ENCODE data around the gene ATG13.

The ATG13 gene

GRCh38 chr11:46593550-46594373, 23.6 kb upstream of the ATG13 start, which contains the start of gene AMBRA1:
Gene AMBRA1 (minus strand): TSS chr11:46594023. CDS start chr11:46548380, 45,643 bp downstream.
- H3K4me1 ChIP-seq (ENCODE audit: control insufficient read depth in 5 of 5, insufficient read depth in 5 of 5, low read length in 5 of 5): peaks cover 7 to 40% (median 38%) of the 10 kb centered on the region in 5 donors
- H3K27ac ChIP-seq (ENCODE audit: low read depth, low read length): peak within 1 kb of the TSS; percentile 92
- no peaks in the 10 kb centered on the region for H3K9me3 ChIP-seq (ENCODE audit: control insufficient read depth in 5 of 5, low read length in 5 of 5)
- H3K27me3 ChIP-seq (ENCODE audit: control insufficient read depth in 5 of 5, insufficient read depth in 4 of 5, low read length in 5 of 5): no peaks in the 10 kb centered on the region
- H3K36me3 ChIP-seq (ENCODE audit: control insufficient read depth in 5 of 5, insufficient read depth in 5 of 5, low read length in 5 of 5): no peaks in the 10 kb centered on the region
- H3K4me3 ChIP-seq (ENCODE audit: low read depth in 1 of 5, low read length in 5 of 5): peak within 1 kb of the TSS; percentile 87 to 96 (median 95)
- H3K9ac ChIP-seq (ENCODE audit: low read length in 5 of 5): peak within 1 kb of the TSS; percentile 89 to 98 (median 95)

DNA sequence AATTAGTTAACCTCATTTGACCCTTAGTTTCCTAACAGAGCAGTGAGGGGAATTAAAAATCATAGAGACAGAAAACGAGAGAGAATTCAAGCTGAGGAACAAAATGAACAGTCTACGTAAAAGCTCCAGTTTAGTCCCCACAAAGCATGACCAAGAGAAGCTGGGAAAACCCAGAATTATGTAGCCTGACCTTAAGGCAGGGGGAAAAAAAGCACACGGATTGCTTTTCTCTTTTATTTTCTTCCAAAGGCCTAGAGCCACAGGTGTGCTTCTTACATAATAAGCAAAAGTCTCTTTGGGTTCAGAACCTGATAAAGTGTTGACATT, 23.0 kb upstream of the ATG13 start:
- Histone ChIP-seq H3K4me3 (ENCODE audit: low read depth in 1 of 5, low read length in 5 of 5) (peak overlapping the region; percentile 87 to 96 (median 95)), H3K4me1 (ENCODE audit: control insufficient read depth in 5 of 5, insufficient read depth in 5 of 5, low read length in 5 of 5) (peaks cover 7 to 40% (median 37%) of the 10 kb centered on the region in 5 donors), H3K27ac (ENCODE audit: low read depth, low read length) (peak overlapping the region; percentile 92), H3K9me3 (ENCODE audit: control insufficient read depth in 5 of 5, low read length in 5 of 5) (no peaks in the 10 kb centered on the region), H3K36me3 (ENCODE audit: control insufficient read depth in 5 of 5, insufficient read depth in 5 of 5, low read length in 5 of 5) (no peaks in the 10 kb centered on the region), H3K27me3 (ENCODE audit: control insufficient read depth in 5 of 5, insufficient read depth in 4 of 5, low read length in 5 of 5) (no peaks in the 10 kb centered on the region), H3K9ac (ENCODE audit: low read length in 5 of 5) (peak overlapping the region; percentile 71 to 98 (median 93))

- no peaks in the 10 kb centered on the region for H3K36me3 ChIP-seq (ENCODE audit: control insufficient read depth in 5 of 5, insufficient read depth in 5 of 5, low read length in 5 of 5)
- peak overlapping the region in 2 of 5 donors; percentile 95 to 96 for H3K4me3 ChIP-seq (ENCODE audit: low read depth in 1 of 5, low read length in 5 of 5)
- peak overlapping the region; percentile 92 for H3K27ac ChIP-seq (ENCODE audit: low read depth, low read length)
- H3K4me1 ChIP-seq (ENCODE audit: control insufficient read depth in 5 of 5, insufficient read depth in 5 of 5, low read length in 5 of 5): peaks cover 7 to 44% (median 39%) of the 10 kb centered on the region in 5 donors
- H3K9ac ChIP-seq (ENCODE audit: low read length in 5 of 5): peak overlapping the region in 2 of 5 donors; percentile 95 to 98
- no peaks in the 10 kb centered on the region for H3K27me3 ChIP-seq (ENCODE audit: control insufficient read depth in 5 of 5, insufficient read depth in 4 of 5, low read length in 5 of 5)
- H3K9me3 ChIP-seq (ENCODE audit: control insufficient read depth in 5 of 5, low read length in 5 of 5): no peaks in the 10 kb centered on the region
These were observed 22.6 kb upstream of the ATG13 start for GRCh38 chr11:46594785-46595184.

DNA sequence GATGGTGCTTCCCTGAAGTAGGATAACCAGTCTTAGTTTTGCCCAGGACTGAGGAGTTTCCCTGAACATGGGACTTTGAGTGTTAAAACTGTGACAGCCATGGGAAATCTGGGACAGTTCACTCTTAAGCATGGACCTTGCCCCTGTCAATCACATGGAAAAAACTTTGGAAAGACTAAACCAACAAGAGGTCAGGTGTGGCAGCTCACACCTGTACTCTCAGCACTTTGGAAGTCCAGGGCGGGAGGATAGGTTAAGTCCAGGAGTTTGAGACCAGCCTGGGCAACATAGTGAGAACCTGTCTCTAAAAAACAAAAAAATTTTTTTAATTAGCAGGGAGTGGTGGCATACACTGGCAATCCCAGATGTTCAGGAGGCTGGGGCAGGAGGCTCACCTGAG, 20.2 kb upstream of the ATG13 start:
- no peaks in the 10 kb centered on the region for H3K9me3 ChIP-seq (ENCODE audit: control insufficient read depth in 5 of 5, low read length in 5 of 5)
- H3K27ac ChIP-seq (ENCODE audit: low read depth, low read length): no peak overlapping the region
- H3K4me1 ChIP-seq (ENCODE audit: control insufficient read depth in 5 of 5, insufficient read depth in 5 of 5, low read length in 5 of 5): peaks cover 3 to 36% (median 30%) of the 10 kb centered on the region in 5 donors
- no peak overlapping the region for H3K9ac ChIP-seq (ENCODE audit: low read length in 5 of 5)
- H3K36me3 ChIP-seq (ENCODE audit: control insufficient read depth in 5 of 5, insufficient read depth in 5 of 5, low read length in 5 of 5): no peaks in the 10 kb centered on the region
- H3K4me3 ChIP-seq (ENCODE audit: low read depth in 1 of 5, low read length in 5 of 5): no peak overlapping the region
- H3K27me3 ChIP-seq (ENCODE audit: control insufficient read depth in 5 of 5, insufficient read depth in 4 of 5, low read length in 5 of 5): no peaks in the 10 kb centered on the region

GRCh38 chr11:46597609-46598219, 19.6 kb upstream of the ATG13 start:
- H3K4me3 ChIP-seq (ENCODE audit: low read depth in 1 of 5, low read length in 5 of 5): no peak overlapping the region
- no peaks in the 10 kb centered on the region for H3K9me3 ChIP-seq (ENCODE audit: control insufficient read depth in 5 of 5, low read length in 5 of 5)
- H3K27ac ChIP-seq (ENCODE audit: low read depth, low read length): no peak overlapping the region
- H3K36me3 ChIP-seq (ENCODE audit: control insufficient read depth in 5 of 5, insufficient read depth in 5 of 5, low read length in 5 of 5): no peaks in the 10 kb centered on the region
- H3K4me1 ChIP-seq (ENCODE audit: control insufficient read depth in 5 of 5, insufficient read depth in 5 of 5, low read length in 5 of 5): peaks cover 3 to 31% (median 24%) of the 10 kb centered on the region in 5 donors
- H3K27me3 ChIP-seq (ENCODE audit: control insufficient read depth in 5 of 5, insufficient read depth in 4 of 5, low read length in 5 of 5): no peaks in the 10 kb centered on the region
- H3K9ac ChIP-seq (ENCODE audit: low read length in 5 of 5): no peak overlapping the region

DNA sequence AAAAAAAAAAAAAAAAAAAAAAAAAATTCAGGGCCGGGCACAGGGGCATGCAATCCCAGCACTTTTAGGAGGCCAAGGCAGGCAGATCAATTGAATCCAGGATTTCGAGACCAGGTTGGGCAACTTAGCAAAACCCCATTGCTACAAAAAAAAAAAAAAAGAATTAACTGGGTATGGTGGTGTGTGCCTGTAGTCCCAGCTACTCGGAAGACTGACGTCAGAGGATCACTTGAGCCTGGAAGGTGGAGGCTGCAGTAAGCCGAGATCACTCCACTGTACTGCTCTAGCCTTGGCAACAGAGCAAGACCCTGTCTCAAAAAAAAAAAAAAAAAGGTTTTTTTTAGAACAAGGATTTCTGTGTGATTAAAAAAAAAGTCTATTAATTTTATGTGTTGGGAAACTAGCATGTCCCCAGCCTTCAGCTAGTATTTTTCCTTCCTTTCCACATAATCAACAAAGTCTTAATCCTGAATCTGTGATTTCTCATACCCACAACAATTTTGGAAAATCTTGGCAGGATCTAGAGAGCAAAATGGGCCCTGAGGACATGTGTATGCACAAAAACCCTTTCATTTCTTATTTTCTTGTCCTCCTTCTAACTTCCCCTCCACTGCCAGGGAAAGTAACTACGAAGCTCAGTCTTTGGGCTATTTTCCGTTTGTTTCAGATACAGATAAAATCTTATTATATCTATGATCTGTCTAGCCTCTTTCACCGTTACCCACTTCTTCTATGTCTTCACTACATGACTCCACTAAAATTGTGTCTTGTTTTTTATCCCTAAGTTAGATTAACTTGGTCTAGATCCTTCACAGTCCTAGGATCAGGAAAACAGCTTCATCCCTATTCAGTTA, 17.8 kb upstream of the ATG13 start:
- H3K4me1 ChIP-seq (ENCODE audit: control insufficient read depth in 5 of 5, insufficient read depth in 5 of 5, low read length in 5 of 5): peaks cover 0 to 18% (median 8%) of the 10 kb centered on the region in 5 donors
- H3K9me3 ChIP-seq (ENCODE audit: control insufficient read depth in 5 of 5, low read length in 5 of 5): no peaks in the 10 kb centered on the region
- no peaks in the 10 kb centered on the region for H3K27me3 ChIP-seq (ENCODE audit: control insufficient read depth in 5 of 5, insufficient read depth in 4 of 5, low read length in 5 of 5)
- H3K36me3 ChIP-seq (ENCODE audit: control insufficient read depth in 5 of 5, insufficient read depth in 5 of 5, low read length in 5 of 5): peaks cover 3 to 7% (median 6%) of the 10 kb centered on the region in 5 donors
- H3K27ac ChIP-seq (ENCODE audit: low read depth, low read length): peak overlapping the region; percentile 39
- H3K4me3 ChIP-seq (ENCODE audit: low read depth in 1 of 5, low read length in 5 of 5): no peak overlapping the region
- peak overlapping the region in 2 of 5 donors; percentile 11 to 40 for H3K9ac ChIP-seq (ENCODE audit: low read length in 5 of 5)

- Histone ChIP-seq H3K9ac (ENCODE audit: low read length in 5 of 5) (no peak overlapping the region), H3K27ac (ENCODE audit: low read depth, low read length) (peak overlapping the region; percentile 39)
These were observed 17.0 kb upstream of the ATG13 start for GRCh38 chr11:46600194-46600960.

DNA sequence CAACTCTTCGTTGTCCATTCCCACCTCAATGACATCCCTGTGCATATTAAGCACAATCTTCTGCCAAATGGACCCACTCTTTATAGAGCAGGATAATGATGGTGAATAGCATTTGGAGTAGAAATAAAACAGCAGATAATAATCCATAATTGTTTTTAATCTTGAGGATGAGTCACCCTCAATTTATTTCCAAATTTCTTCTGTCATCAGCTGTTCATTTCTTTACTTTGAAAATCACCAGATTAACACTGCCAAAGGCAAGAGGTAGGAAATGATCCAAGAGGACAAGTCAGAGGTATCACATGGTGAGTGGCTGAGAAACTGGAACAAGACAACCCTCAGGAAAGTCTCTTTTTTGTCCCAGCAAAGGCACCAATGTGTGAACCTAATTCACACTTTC, 16.2 kb upstream of the ATG13 start:
- no peaks in the 10 kb centered on the region for H3K9me3 ChIP-seq (ENCODE audit: control insufficient read depth in 5 of 5, low read length in 5 of 5)
- H3K27me3 ChIP-seq (ENCODE audit: control insufficient read depth in 5 of 5, insufficient read depth in 4 of 5, low read length in 5 of 5): no peaks in the 10 kb centered on the region
- peaks cover 3 to 7% (median 6%) of the 10 kb centered on the region in 5 donors for H3K36me3 ChIP-seq (ENCODE audit: control insufficient read depth in 5 of 5, insufficient read depth in 5 of 5, low read length in 5 of 5)
- no peak overlapping the region for H3K4me3 ChIP-seq (ENCODE audit: low read depth in 1 of 5, low read length in 5 of 5)
- peak overlapping the region; percentile 27 for H3K27ac ChIP-seq (ENCODE audit: low read depth, low read length)
- H3K9ac ChIP-seq (ENCODE audit: low read length in 5 of 5): no peak overlapping the region
- H3K4me1 ChIP-seq (ENCODE audit: control insufficient read depth in 5 of 5, insufficient read depth in 5 of 5, low read length in 5 of 5): peaks cover 0 to 15% (median 6%) of the 10 kb centered on the region in 5 donors

More at GRCh38 chr11:46600194-46600960, 17.0 kb upstream of the ATG13 start:
- H3K36me3 ChIP-seq (ENCODE audit: control insufficient read depth in 5 of 5, insufficient read depth in 5 of 5, low read length in 5 of 5): peaks cover 3 to 7% (median 6%) of the 10 kb centered on the region in 5 donors
- no peak overlapping the region for H3K4me3 ChIP-seq (ENCODE audit: low read depth in 1 of 5, low read length in 5 of 5)
- peaks cover 0 to 15% (median 6%) of the 10 kb centered on the region in 5 donors for H3K4me1 ChIP-seq (ENCODE audit: control insufficient read depth in 5 of 5, insufficient read depth in 5 of 5, low read length in 5 of 5)
- H3K9me3 ChIP-seq (ENCODE audit: control insufficient read depth in 5 of 5, low read length in 5 of 5): no peaks in the 10 kb centered on the region
- no peaks in the 10 kb centered on the region for H3K27me3 ChIP-seq (ENCODE audit: control insufficient read depth in 5 of 5, insufficient read depth in 4 of 5, low read length in 5 of 5)

DNA sequence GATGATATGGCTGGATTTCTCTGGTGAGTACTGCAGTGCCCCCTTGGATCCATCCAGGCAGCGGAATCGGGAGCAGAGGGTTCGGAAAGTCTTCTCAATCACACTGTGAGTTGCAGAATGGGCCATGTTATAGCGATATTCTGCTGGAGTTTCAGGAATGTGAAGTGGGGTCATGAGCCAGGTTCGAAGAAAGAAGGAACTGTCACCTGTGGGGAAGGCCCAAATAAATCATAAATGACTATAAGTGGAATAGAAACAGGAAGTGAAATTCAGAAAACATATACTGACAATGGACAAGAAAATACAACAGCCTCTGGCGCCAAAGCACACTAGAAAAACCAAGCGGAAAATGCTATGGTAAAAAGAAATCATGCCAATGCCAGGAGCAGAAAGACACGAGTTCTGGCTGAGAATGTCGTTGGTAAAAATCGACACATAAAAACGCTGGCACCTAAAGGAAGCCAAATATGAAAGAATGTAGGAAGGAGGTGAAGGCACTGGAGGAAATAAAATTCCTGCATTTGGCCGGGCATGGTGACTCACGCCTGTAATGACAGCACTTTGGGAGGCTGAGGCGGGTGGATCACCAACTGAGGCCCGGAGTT, 13.5 kb upstream of the ATG13 start:
- H3K4me1 ChIP-seq (ENCODE audit: control insufficient read depth in 5 of 5, insufficient read depth in 5 of 5, low read length in 5 of 5): peaks cover 0 to 15% (median 6%) of the 10 kb centered on the region in 5 donors
- H3K27me3 ChIP-seq (ENCODE audit: control insufficient read depth in 5 of 5, insufficient read depth in 4 of 5, low read length in 5 of 5): no peaks in the 10 kb centered on the region
- no peak overlapping the region for H3K9ac ChIP-seq (ENCODE audit: low read length in 5 of 5)
- no peak overlapping the region for H3K4me3 ChIP-seq (ENCODE audit: low read depth in 1 of 5, low read length in 5 of 5)
- H3K36me3 ChIP-seq (ENCODE audit: control insufficient read depth in 5 of 5, insufficient read depth in 5 of 5, low read length in 5 of 5): peaks cover 3 to 7% (median 6%) of the 10 kb centered on the region in 5 donors
- no peak overlapping the region for H3K27ac ChIP-seq (ENCODE audit: low read depth, low read length)
- no peaks in the 10 kb centered on the region for H3K9me3 ChIP-seq (ENCODE audit: control insufficient read depth in 5 of 5, low read length in 5 of 5)

Measured in subcutaneous abdominal adipose tissue (tissue), 5 donors.